GM12872 (cell line): ENCODE results near the gene MZF1.

ENCODE experiments used
- TF ChIP-seq, protein P1 (sequence below): IDR thresholded peaks from 3 replicates; pipeline ENCODE4 v1.5.1; 2011; ENCODE audit warnings: low read depth, mild to moderate bottlenecking, low read length, moderate library complexity; ENCODE audit not compliant: insufficient read depth

Gene MZF1

GRCh38 chr19:58581227-58582141 is 8.3 kb upstream of the MZF1 start:
- TF ChIP-seq, protein P1, sequence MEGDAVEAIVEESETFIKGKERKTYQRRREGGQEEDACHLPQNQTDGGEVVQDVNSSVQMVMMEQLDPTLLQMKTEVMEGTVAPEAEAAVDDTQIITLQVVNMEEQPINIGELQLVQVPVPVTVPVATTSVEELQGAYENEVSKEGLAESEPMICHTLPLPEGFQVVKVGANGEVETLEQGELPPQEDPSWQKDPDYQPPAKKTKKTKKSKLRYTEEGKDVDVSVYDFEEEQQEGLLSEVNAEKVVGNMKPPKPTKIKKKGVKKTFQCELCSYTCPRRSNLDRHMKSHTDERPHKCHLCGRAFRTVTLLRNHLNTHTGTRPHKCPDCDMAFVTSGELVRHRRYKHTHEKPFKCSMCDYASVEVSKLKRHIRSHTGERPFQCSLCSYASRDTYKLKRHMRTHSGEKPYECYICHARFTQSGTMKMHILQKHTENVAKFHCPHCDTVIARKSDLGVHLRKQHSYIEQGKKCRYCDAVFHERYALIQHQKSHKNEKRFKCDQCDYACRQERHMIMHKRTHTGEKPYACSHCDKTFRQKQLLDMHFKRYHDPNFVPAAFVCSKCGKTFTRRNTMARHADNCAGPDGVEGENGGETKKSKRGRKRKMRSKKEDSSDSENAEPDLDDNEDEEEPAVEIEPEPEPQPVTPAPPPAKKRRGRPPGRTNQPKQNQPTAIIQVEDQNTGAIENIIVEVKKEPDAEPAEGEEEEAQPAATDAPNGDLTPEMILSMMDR: peak; percentile 98

DNA sequence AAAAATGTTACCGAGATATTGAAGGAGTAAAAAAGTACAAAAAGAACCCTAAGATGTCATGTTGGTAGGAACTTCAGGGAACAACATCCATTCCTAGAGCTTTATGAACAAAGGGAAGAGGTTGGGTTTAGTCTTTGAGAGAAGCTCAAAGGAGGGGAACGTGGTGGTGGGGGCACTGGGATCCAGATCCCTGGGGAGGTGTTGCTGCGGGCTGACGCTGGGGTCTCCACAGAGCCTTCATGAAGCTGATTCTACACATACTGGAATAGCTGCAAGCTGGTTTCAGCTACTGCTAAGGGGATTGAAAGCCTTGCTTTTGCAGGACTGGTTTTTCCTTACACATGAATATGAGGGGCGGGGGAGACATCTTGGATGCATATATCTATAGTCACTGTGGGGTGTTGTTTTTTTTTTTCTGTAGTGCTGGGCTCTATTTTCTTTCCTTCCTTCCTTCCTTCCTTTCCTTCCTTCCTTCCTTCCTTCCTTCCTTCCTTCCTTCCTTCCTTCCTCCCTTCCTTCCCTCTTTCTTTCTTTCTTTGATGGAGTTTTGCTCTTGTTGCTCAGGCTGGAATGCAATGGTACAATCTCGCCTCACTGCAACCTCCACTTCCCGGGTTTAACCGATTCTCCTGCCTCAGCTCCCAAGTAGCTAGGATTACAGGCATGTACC is 6.5 kb upstream of the MZF1 start:
- TF ChIP-seq, protein P1: no peak

- TF ChIP-seq, protein P1: no peak
Measured at GRCh38 chr19:58578012-58578925, 5.1 kb upstream of the MZF1 start.

GRCh38 chr19:58575183-58576041 is 2.3 kb upstream of the MZF1 start:
- TF ChIP-seq, protein P1: peak; percentile 1; the same call in 1 of the 3 replicates

DNA sequence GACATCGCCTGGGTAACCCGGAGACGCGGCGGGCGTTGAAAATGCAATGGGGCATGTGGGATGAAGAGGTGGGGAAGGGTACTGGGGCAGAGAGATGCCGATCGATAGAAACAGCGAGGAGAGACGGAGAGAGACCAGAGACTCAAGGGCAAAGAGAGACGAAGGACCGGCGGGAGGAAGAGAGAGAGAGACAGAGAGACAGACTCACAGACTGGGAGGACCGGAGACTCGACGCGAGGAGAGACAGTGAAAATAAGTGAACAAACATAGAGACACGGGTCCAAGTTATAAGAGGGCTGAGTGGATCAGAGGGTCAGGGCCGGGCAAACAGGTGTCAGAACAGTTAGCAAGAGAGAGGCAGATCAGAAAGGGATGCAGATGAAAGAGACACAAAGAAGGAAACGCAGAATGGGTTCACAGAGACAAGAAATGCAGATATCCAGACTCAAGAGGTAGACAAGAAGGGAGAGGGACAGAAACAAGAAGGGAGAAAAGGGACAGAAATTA is 576 bp upstream of the MZF1 start:
- TF ChIP-seq, protein P1: no peak

DNA sequence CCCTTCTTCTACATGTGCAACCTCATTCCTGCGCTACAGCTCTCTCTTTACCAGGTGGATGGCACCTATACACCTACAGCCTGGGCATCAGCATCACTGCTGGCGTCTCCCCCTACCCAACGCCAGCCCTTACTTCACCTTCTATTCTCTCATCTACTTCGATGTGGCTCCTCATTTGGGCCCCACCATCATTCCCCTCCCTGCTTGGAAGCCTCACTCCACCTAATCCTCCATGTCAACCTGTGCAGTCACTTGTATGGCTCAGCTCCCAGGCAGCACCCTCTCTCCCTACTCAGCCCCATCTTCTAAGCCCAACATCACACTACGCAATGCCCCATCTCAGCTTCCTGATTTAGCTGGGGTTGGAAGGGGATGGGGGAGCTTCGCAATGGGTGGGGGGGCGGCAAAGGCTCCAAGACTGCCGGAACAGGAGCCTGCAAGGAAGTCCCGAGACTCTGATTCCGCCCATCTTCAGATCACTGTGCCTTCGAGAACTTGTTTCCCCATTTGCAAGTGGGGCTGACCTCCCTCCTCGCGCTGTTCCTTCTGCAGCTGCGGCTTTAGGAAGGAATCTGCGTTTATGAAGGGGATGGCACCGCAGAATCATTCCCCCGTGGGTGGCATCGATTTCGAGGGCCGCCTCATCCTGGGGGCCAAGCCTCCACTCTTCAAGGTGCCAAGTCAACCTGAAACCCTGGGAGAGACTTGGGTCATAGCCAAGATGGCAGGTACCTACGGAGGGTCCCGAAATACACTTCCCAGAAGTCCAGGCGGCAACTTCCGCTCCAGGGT is 913 bp downstream of the MZF1 start:
- TF ChIP-seq, protein P1: no peak
